GM12891 (cell line): ENCODE data around the gene HOXC5.

Source experiments
- POLR2A ChIP-seq: IDR thresholded peaks from 2 replicates; pipeline ENCODE4 v1.6.1; 2011; ENCODE audit warnings: low read depth, low read length, control low read depth
- POLR2AphosphoS5 ChIP-seq: IDR thresholded peaks from 2 replicates; pipeline ENCODE4 v1.6.1; 2011; ENCODE audit warnings: low read depth, low read length, control low read depth

- TF ChIP-seq POLR2AphosphoS5, result no peak
- no peak for TF ChIP-seq POLR2A
Observed at GRCh38 chr12:54031480-54031879, 1.4 kb upstream of the HOXC5 start.
